H1 (cell line): ENCODE data around the gene PALM. TPM values are rescaled to one million over a fixed set of nuclear protein-coding genes. Genes with fewer than 3 reads are reported as not detected.
A peak's percentile ranks its signal among the peaks of the same experiment; 100 is the strongest.

Experiments used
- CTCF ChIA-PET: fragments of 300-600 bp; sonication (Branson Sonifier 250); formaldehyde crosslinking; loops from one replicate; lab custom pipeline; 2021; ENCODE audit not compliant: partially characterized antibody; lab: Charles Lee
- POLR2A ChIA-PET: fragments of 300-600 bp; sonication (Branson Sonifier 250); formaldehyde crosslinking; loops from one replicate; lab custom pipeline; 2021; ENCODE audit warnings: inconsistent platforms; ENCODE audit not compliant: partially characterized antibody; lab: Charles Lee
- DNase-seq, 2 experiments: peaks; one replicate each; pipeline versions ENCODE4 v3.0.0 to v3.0.0-alpha.2; 2010 to 2022; ENCODE audit warnings: low spot score in 2 of 2, low read depth in 1 of 2, mixed read lengths in 1 of 2
- FAIRE-seq: peaks from 2 replicates; lab custom pipeline; 2011; peaks lifted over from hg19 to GRCh38; lab: Jason Lieb, UNC
- H2AFZ ChIP-seq: 2 replicates; pipeline ENCODE4 v1.8.1; 2012; ENCODE audit warnings: low read length, inconsistent platforms
- H2AK5ac ChIP-seq: 2 replicates; pipeline ENCODE4 v1.6.1; 2013; ENCODE audit warnings: low read depth, low read length
- H2BK120ac ChIP-seq: replicated peaks from 2 replicates; pipeline ENCODE3; 2013; ENCODE audit warnings: low read depth, low read length, inconsistent platforms
- H2BK12ac ChIP-seq: 2 replicates; pipeline ENCODE4 v1.6.1; 2013; ENCODE audit warnings: low read depth, low read length
- H2BK15ac ChIP-seq: 2 replicates; pipeline ENCODE4 v1.6.1; 2013; ENCODE audit warnings: low read length
- H2BK20ac ChIP-seq: 2 replicates; pipeline ENCODE4 v1.6.1; 2013; ENCODE audit warnings: low read length
- H2BK5ac ChIP-seq: 2 replicates; pipeline ENCODE4 v1.6.1; 2013; ENCODE audit warnings: low read depth, low read length
- H3K14ac ChIP-seq: 2 replicates; pipeline ENCODE4 v1.6.1; 2013; ENCODE audit warnings: inconsistent platforms; ENCODE audit not compliant: insufficient read length
- H3K18ac ChIP-seq: 2 replicates; pipeline ENCODE4 v1.6.1; 2013; ENCODE audit warnings: low read length; ENCODE audit errors: extremely low read depth
- H3K23ac ChIP-seq: 2 replicates; pipeline ENCODE4 v1.6.1; 2013; ENCODE audit warnings: inconsistent platforms; ENCODE audit not compliant: insufficient read length
- H3K23me2 ChIP-seq: 2 replicates; pipeline ENCODE4 v1.6.1; 2013; ENCODE audit warnings: low read depth, low read length
- H3K27ac ChIP-seq: 2 replicates; pipeline ENCODE4 v1.6.1; 2011; ENCODE audit warnings: low read depth, low read length, inconsistent platforms
- H3K27me3 ChIP-seq, 4 experiments: replicated peaks in 1 of 4; 1 replicate in 1 of 4; 2 replicates in 3 of 4; pipeline versions ENCODE4 v1.6.1 to v1.8.1; 2011 to 2013; ENCODE audit warnings: low read length in 3 of 4, mild to moderate bottlenecking in 3 of 4, inconsistent platforms in 2 of 4, mixed read lengths in 2 of 4, moderate library complexity in 1 of 4; ENCODE audit not compliant: control insufficient read depth in 3 of 4, insufficient read depth in 3 of 4; ENCODE audit errors: extremely low read depth in 1 of 4
- H3K36me3 ChIP-seq, 4 experiments: 2 replicates each; pipeline versions ENCODE4 v1.6.1 to v1.8.1; 2011 to 2013; ENCODE audit warnings: mild to moderate bottlenecking in 4 of 4, low read length in 3 of 4, moderate library complexity in 2 of 4, control low read depth in 1 of 4, inconsistent platforms in 1 of 4; ENCODE audit not compliant: insufficient read depth in 4 of 4, control insufficient read depth in 2 of 4
- H3K4ac ChIP-seq: replicated peaks from 2 replicates; pipeline ENCODE3; 2013; ENCODE audit warnings: low read length, low read depth, mixed read lengths, inconsistent platforms; ENCODE audit not compliant: insufficient read length
- H3K4me1 ChIP-seq, 4 experiments: replicated peaks in 1 of 4; 1 replicate in 1 of 4; 2 replicates in 3 of 4; pipeline versions ENCODE4 v1.6.1 to v1.8.1; 2011 to 2013; ENCODE audit warnings: low read length in 3 of 4, inconsistent platforms in 2 of 4, mixed read lengths in 1 of 4; ENCODE audit not compliant: insufficient read depth in 4 of 4, control insufficient read depth in 3 of 4
- H3K4me2 ChIP-seq, 2 experiments: 2 replicates each; pipeline versions ENCODE4 v1.6.1 to v1.8.1; 2011 to 2013; ENCODE audit warnings: low read depth in 2 of 2, low read length in 2 of 2, control low read depth in 1 of 2, inconsistent platforms in 1 of 2, mild to moderate bottlenecking in 1 of 2; ENCODE audit not compliant: insufficient read depth in 1 of 2
- H3K4me3 ChIP-seq, 4 experiments: fragments of 200-600, 300-600 bp in 1 of 4; sonication (generic), shearing (Covaris generic), sonication (Bioruptor Twin) in 1 of 4; 2 replicates each; pipeline versions ENCODE4 v1.5.1 to v1.8.1; 2011 to 2016; ENCODE audit warnings: low read length in 4 of 4, low read depth in 3 of 4, control low read depth in 2 of 4, inconsistent platforms in 2 of 4, mild to moderate bottlenecking in 2 of 4, mixed read lengths in 1 of 4, moderate library complexity in 1 of 4; ENCODE audit not compliant: insufficient read depth in 2 of 4; ENCODE audit errors: extremely low read depth in 1 of 4
- H3K56ac ChIP-seq: replicated peaks from 2 replicates; pipeline ENCODE3; 2013; ENCODE audit warnings: low read depth, mild to moderate bottlenecking, mixed read lengths, low read length, inconsistent platforms; ENCODE audit not compliant: insufficient read length
- H3K79me1 ChIP-seq: 2 replicates; pipeline ENCODE4 v1.6.1; 2013; ENCODE audit warnings: low read depth, low read length, control low read depth
- H3K79me2 ChIP-seq, 2 experiments: 2 replicates each; pipeline versions ENCODE4 v1.6.1 to v1.8.1; 2012 to 2013; ENCODE audit warnings: low read length in 2 of 2, mild to moderate bottlenecking in 2 of 2, inconsistent platforms in 1 of 2; ENCODE audit not compliant: insufficient read depth in 2 of 2, control insufficient read depth in 1 of 2
- H3K9ac ChIP-seq, 4 experiments: replicated peaks in 1 of 4; 1 replicate in 1 of 4; 2 replicates in 3 of 4; pipeline versions ENCODE4 v1.6.1 to v1.8.1; 2011 to 2013; ENCODE audit warnings: low read depth in 3 of 4, low read length in 3 of 4, control low read depth in 2 of 4, mild to moderate bottlenecking in 2 of 4, moderate library complexity in 2 of 4, inconsistent platforms in 1 of 4; ENCODE audit errors: extremely low read depth in 1 of 4
- H3K9me3 ChIP-seq, 2 experiments: 2 replicates each; pipeline versions ENCODE4 v1.6.1 to v1.8.1; 2012 to 2013; ENCODE audit warnings: mild to moderate bottlenecking in 2 of 2, moderate library complexity in 2 of 2, control low read depth in 1 of 2, inconsistent platforms in 1 of 2, low read depth in 1 of 2, low read length in 1 of 2, mixed read lengths in 1 of 2; ENCODE audit not compliant: insufficient read depth in 2 of 2
- H4K20me1 ChIP-seq, 2 experiments: replicated peaks in 1 of 2; 2 replicates each; pipeline versions ENCODE3 to v1.8.1; 2011 to 2013; ENCODE audit warnings: inconsistent platforms in 2 of 2, low read length in 2 of 2, mild to moderate bottlenecking in 1 of 2; ENCODE audit not compliant: insufficient read depth in 2 of 2, control insufficient read depth in 1 of 2
- H4K5ac ChIP-seq: 2 replicates; pipeline ENCODE4 v1.6.1; 2013; ENCODE audit warnings: low read length, low read depth, mixed read lengths, inconsistent platforms; ENCODE audit not compliant: insufficient read length
- H4K8ac ChIP-seq: 2 replicates; pipeline ENCODE4 v1.8.0; 2013; ENCODE audit warnings: mild to moderate bottlenecking, moderate library complexity, low read length, inconsistent platforms; ENCODE audit not compliant: insufficient read depth; ENCODE audit errors: extremely low read depth
- H4K91ac ChIP-seq: replicated peaks from 2 replicates; pipeline ENCODE3; 2013; ENCODE audit warnings: low read length, mixed read lengths, inconsistent platforms; ENCODE audit not compliant: insufficient read length
- CEBPB ChIP-seq: IDR thresholded peaks from 2 replicates; pipeline ENCODE4 v1.6.1; 2012; ENCODE audit warnings: low read depth, low read length
- EGR1 ChIP-seq: IDR thresholded peaks from 2 replicates; pipeline ENCODE4 v1.6.1; 2011; ENCODE audit warnings: low read depth, low read length, borderline replicate concordance
- SIRT6 ChIP-seq: IDR thresholded peaks from one replicate; pipeline ENCODE4 v1.7.1; 2012; ENCODE audit warnings: low read length, inconsistent platforms
- SP4 ChIP-seq: IDR thresholded peaks from 2 replicates; pipeline ENCODE4 v1.6.1; 2012; ENCODE audit warnings: low read length, inconsistent platforms
- WGBS, 2 experiments: shearing (Covaris generic) in 1 of 2; methylation state at CpG; one replicate each; pipeline versions ENCODE4 v1.1.6 to v1.1.7; 2013 to 2015; ENCODE audit warnings: low lambda C conversion rate in 2 of 2, mixed read lengths in 2 of 2, inconsistent platforms in 1 of 2, low coverage in 1 of 2, missing lambda C conversion rate in 1 of 2; ENCODE audit not compliant: insufficient replicate concordance in 2 of 2, insufficient coverage in 1 of 2, insufficient read length in 1 of 2; ENCODE audit errors: extremely low coverage in 1 of 2, missing lambda C conversion rate in 1 of 2; 5-methylcytosine and 5-hydroxymethylcytosine counted together
- polyA plus RNA-seq, 7 experiments: library from polyadenylated mRNA; depleted of rRNA in 3 of 7; stranded (reverse) in 5 of 7; unstranded in 2 of 7; fragments of >200 nt in 5 of 7; fragments of 200-250 nt in 2 of 7; gene quantifications; 1 replicate in 5 of 7; 2 replicates in 1 of 7; 4 replicates in 1 of 7; pipeline versions ENCODE4 v1.2.1 to v1.2.3, GENCODE V29; 2011 to 2013; ENCODE audit warnings: missing spikeins in 2 of 7, mixed read lengths in 2 of 7
- total RNA-seq: library from RNA; stranded (reverse); fragmentation: NEBNext Ultra II Directional; extraction: Animal tissue kit (Norgen Biotek cat#: 25700); gene quantifications from 2 replicates; pipeline ENCODE4 v1.2.1, GENCODE V29; 2021

PALM gene
- total and polyA plus RNA-seq, 2 of the 8 experiments (the other 6 are each of a cell fraction or from before 2014, with no cell fraction given) = 5.7 to 16.5 TPM

- H3K9me3 ChIP-seq = peaks cover 4 to 6% of the 10 kb centered on the region in 2 experiments; a peak in 2 of 4 replicates
- POLR2A ChIA-PET = interaction anchor here (0.8 kb wide), 1 partner anchor 11 kb away, joined by 4 read pairs; no protein-coding TSS in a partner anchor
Observed at GRCh38 chr19:718991-719512, 10.3 kb downstream of the PALM start.

More at GRCh38 chr19:718991-719512, 10.3 kb downstream of the PALM start:
- DNase-seq (peak in 1 of 2 experiments; percentile 60), FAIRE-seq (no peak)
- Histone ChIP-seq H3K4me2 (no peak overlapping the region), H3K23me2 (no peaks in the 10 kb centered on the region), H4K8ac (peak overlapping the region; percentile 29), H3K4me1 (peaks cover 0 to 8% (median 5%) of the 10 kb centered on the region in 4 experiments; a peak in 4 of 7 replicates), H3K27me3 (peaks cover 0 to 2% (median 0%) of the 10 kb centered on the region in 4 experiments; a peak in 2 of 7 replicates), H3K27ac (no peak overlapping the region), H3K14ac (no peak overlapping the region), H4K20me1 (peaks cover 0 to 3% of the 10 kb centered on the region in 2 experiments), H2BK120ac (no peak overlapping the region), H3K36me3 (no peaks in the 10 kb centered on the region), H4K5ac (no peak overlapping the region), H3K18ac (no peak overlapping the region), H4K91ac (no peak overlapping the region), H3K23ac (no peak overlapping the region), H2AK5ac (no peak overlapping the region), H3K79me1 (no peaks in the 10 kb centered on the region; the same call in none of the 2 replicates), H3K4me3 (no peak overlapping the region), H2BK20ac (no peak overlapping the region), H2BK12ac (no peak overlapping the region), H3K56ac (no peak overlapping the region), H2BK15ac (no peak overlapping the region), H2AFZ (no peak overlapping the region), H3K4ac (no peak overlapping the region), H3K79me2 (no peaks in the 10 kb centered on the region), H3K9ac (no peak overlapping the region), H2BK5ac (no peak overlapping the region)
- TF ChIP-seq CEBPB (peak; percentile 83), SP4 (no peak), EGR1 (no peak), SIRT6 (no peak)
- CTCF ChIA-PET = interaction anchor here (0.9 to 1.5 kb wide), 3 partner anchors 11 to 199 kb away, joined by 3 to 4 read pairs (median 4); no protein-coding TSS in a partner anchor
- 79% methylated on average over 47 of the region's 54 CpGs; no CpG with 5 or more reads in 1 of the 2 experiments for WGBS, 2 experiments
